GM21381 (cell line): ENCODE data around the gene GOLGB1.
"Not testable (repeated sequence)": the region's sequence is repeated elsewhere in the genome, so short reads cannot be mapped to it uniquely, and the experiment has no call there.

Experiments
- ATAC-seq: cut with Tn5 transposase; IDR thresholded peaks from one replicate; pipeline ENCODE4 v1.9.1; 2021; ENCODE audit warnings: mild to moderate bottlenecking, moderate library complexity; ENCODE audit not compliant: unreplicated experiment

Gene GOLGB1

GRCh38 chr3:121696186-121696585 lies 53.4 kb downstream of the GOLGB1 start:
- ATAC-seq, result no peak

- no peak for ATAC-seq
These were observed 57.4 kb downstream of the GOLGB1 start for GRCh38 chr3:121692010-121692699.

- peak; percentile 75 for ATAC-seq
These were observed 58.6 kb downstream of the GOLGB1 start for GRCh38 chr3:121690777-121691405.

GRCh38 chr3:121688747-121689146 lies 60.8 kb downstream of the GOLGB1 start:
- not testable (repeated sequence) for ATAC-seq

- no peak for ATAC-seq
These were observed 67.7 kb downstream of the GOLGB1 start for GRCh38 chr3:121681792-121682191.

- no peak for ATAC-seq
These were observed 72.4 kb downstream of the GOLGB1 start for GRCh38 chr3:121677141-121677540.

GRCh38 chr3:121670676-121671075 lies 78.9 kb downstream of the GOLGB1 start:
- no peak for ATAC-seq

GRCh38 chr3:121667333-121667732 lies 82.2 kb downstream of the GOLGB1 start:
- ATAC-seq, result no peak

- ATAC-seq, result no peak
These were observed 84.1 kb downstream of the GOLGB1 start for GRCh38 chr3:121665488-121665887.

GRCh38 chr3:121663171-121663847 lies 86.2 kb downstream of the GOLGB1 start:
- ATAC-seq, result no peak

- no peak for ATAC-seq
These were observed 86.8 kb downstream of the GOLGB1 start for GRCh38 chr3:121662742-121663141.

GRCh38 chr3:121661376-121661775 lies 88.2 kb downstream of the GOLGB1 start:
- ATAC-seq, result no peak

- ATAC-seq, result peak; percentile 83
These were observed 89.0 kb downstream of the GOLGB1 start, which contains the start of gene HCLS1 for GRCh38 chr3:121660356-121661171. TSS of gene HCLS1 (minus strand) at chr3:121660903. CDS start at chr3:121658347, 2,556 bp downstream.

GRCh38 chr3:121659586-121659985 lies 90.0 kb downstream of the GOLGB1 start:
- ATAC-seq, result no peak

GRCh38 chr3:121658716-121659435 lies 90.7 kb downstream of the GOLGB1 start:
- ATAC-seq, result no peak

GRCh38 chr3:121654493-121655385 lies 94.8 kb downstream of the GOLGB1 start:
- ATAC-seq, result peak; percentile 68

- no peak for ATAC-seq
These were observed 97.9 kb downstream of the GOLGB1 start for GRCh38 chr3:121651684-121652083.

GRCh38 chr3:121649645-121650044 lies 99.9 kb downstream of the GOLGB1 start:
- ATAC-seq, result no peak

GRCh38 chr3:121648219-121648958 lies 101.2 kb downstream of the GOLGB1 start:
- ATAC-seq, result no peak
